Activated naive CD4-positive, alpha-beta T cell treated with anti-CD3 and anti-CD28 coated beads, Interleukin-2, amount 50 U/mL, for 72 hours (primary cell): ENCODE measurements around the gene AGBL4. TPM values are rescaled to one million over a fixed set of nuclear protein-coding genes. Genes with fewer than 3 reads are reported as not detected.
A peak's percentile ranks its signal among the peaks of the same experiment; 100 is the strongest.
"Not testable (repeated sequence)": the region's sequence is repeated elsewhere in the genome, so short reads cannot be mapped to it uniquely, and the experiment has no call there.

Source experiments
- ATAC-seq, 2 donors: fragments of 150-1000 bp; cut with Tn5 transposase; 2 replicates each; pipeline ENCODE4 v1.10.0; 2021; ENCODE audit warnings: mild to moderate bottlenecking in 2 of 2, moderate library complexity in 2 of 2
- DNase-seq, 2 donors: peaks; one replicate each; pipeline ENCODE4 v3.0.0; 2021 to 2022; ENCODE audit warnings: low spot score in 2 of 2
- H3K27ac Mint-ChIP-seq, 2 donors: one replicate each; pipeline ENCODE4 v1.8.0; 2022; ENCODE audit warnings: mild to moderate bottlenecking in 2 of 2, mixed read lengths in 2 of 2
- H3K36me3 Mint-ChIP-seq, 2 donors: one replicate each; pipeline ENCODE4 v1.8.0; 2022; ENCODE audit warnings: mixed read lengths in 2 of 2
- H3K9me3 Mint-ChIP-seq, 2 donors: one replicate each; pipeline ENCODE4 v1.8.0; 2022; ENCODE audit warnings: mixed read lengths in 2 of 2
- total RNA-seq, 2 donors: library from RNA; stranded (reverse); gene quantifications; one replicate each; pipeline ENCODE4 v1.2.3, GENCODE V29; 2022

AGBL4 gene
- total RNA-seq, 2 donors from 2014 or later: 0.19 TPM; not detected in 1

DNA sequence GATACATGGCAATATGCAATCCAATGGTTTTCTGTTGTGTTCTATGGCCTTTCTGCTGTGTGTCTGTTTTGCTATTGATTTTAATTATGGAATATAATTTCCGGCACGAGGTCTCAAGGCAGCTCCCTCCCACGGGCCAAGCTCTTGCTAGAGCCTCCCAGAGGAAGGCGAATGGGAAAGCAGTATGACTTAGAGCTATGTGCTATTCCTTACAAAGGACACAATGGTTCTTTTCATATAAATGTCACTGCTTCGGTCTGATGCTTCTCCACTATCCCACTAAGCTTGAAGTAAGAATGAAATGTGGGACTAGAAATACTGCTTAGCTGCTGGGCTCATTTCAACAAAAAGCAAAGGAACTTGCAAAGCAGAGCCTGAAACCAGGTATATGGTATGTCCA lies 924.9 kb downstream of the AGBL4 start:
- Mint-ChIP-seq H3K27ac (no peak overlapping the region), H3K9me3 (no peaks in the 10 kb centered on the region), H3K36me3 (no peaks in the 10 kb centered on the region)
- DNase-seq: no peak
- no peak for ATAC-seq

DNA sequence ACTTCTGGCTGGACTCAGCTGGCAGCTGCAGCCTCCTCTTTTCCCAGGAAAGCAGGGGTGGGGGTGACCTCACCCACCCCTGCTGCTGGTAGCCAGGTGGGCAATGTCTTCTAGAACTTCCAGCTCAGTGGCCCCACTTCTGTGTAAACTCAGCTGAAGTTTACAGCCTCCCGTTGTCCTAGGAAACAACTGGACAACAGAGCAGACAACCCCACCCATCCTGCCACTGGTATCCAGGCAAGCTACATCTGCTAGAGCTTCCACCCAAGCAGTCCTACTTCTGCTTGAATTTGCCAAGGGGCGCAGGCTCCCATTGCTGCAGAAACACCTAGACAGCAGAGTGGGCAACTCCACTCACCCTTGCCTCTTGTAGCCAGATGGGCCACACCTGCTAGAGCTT lies 937.4 kb downstream of the AGBL4 start:
- no peak for ATAC-seq
- H3K27ac Mint-ChIP-seq: no peak overlapping the region
- H3K36me3 Mint-ChIP-seq: peaks cover 0 to 16% of the 10 kb centered on the region in 2 donors
- H3K9me3 Mint-ChIP-seq: peaks cover 5 to 27% of the 10 kb centered on the region in 2 donors
- no peak for DNase-seq

- no peak for ATAC-seq
- H3K27ac Mint-ChIP-seq: no peak overlapping the region
- peaks cover 0 to 16% of the 10 kb centered on the region in 2 donors for H3K36me3 Mint-ChIP-seq
- DNase-seq: no peak
- peaks cover 7 to 30% of the 10 kb centered on the region in 2 donors for H3K9me3 Mint-ChIP-seq
Measured at GRCh38 chr1:49085079-49085478, 938.7 kb downstream of the AGBL4 start.

GRCh38 chr1:49060766-49061165 lies 963.0 kb downstream of the AGBL4 start:
- Mint-ChIP-seq H3K36me3 (no peaks in the 10 kb centered on the region), H3K27ac (no peak overlapping the region), H3K9me3 (peaks cover 4 to 9% of the 10 kb centered on the region in 2 donors)
- DNase-seq: no peak
- ATAC-seq: no peak

- Mint-ChIP-seq H3K9me3 (peaks cover 4 to 8% of the 10 kb centered on the region in 2 donors), H3K36me3 (no peaks in the 10 kb centered on the region), H3K27ac (no peak overlapping the region)
- DNase-seq: no peak
- ATAC-seq: no peak
Measured at GRCh38 chr1:49059087-49059486, 964.7 kb downstream of the AGBL4 start.

GRCh38 chr1:49052102-49052501 lies 971.7 kb downstream of the AGBL4 start:
- H3K9me3 Mint-ChIP-seq: peaks cover 0 to 4% of the 10 kb centered on the region in 2 donors
- H3K36me3 Mint-ChIP-seq: no peaks in the 10 kb centered on the region
- DNase-seq: no peak
- no peak for ATAC-seq
- H3K27ac Mint-ChIP-seq: no peak overlapping the region

DNA sequence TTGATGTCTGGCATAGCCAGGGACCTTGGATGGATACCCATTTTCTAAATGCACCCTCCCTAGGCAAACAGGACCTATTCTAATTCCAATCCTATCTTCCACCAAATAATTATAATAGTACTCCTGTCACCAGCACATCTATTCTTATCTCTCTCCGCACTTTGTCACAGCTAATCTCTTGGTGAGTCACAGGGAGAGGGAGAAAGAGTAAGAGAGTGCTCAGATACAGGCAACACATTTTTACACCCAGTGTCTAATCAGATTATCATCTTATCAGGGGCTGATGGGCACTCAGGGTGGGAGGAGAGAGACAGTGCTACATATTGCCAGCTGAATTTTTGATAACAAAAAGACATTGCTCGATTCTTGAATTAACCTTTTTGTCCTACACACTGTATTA lies 972.1 kb downstream of the AGBL4 start:
- peaks cover 0 to 4% of the 10 kb centered on the region in 2 donors for H3K9me3 Mint-ChIP-seq
- no peak overlapping the region for H3K27ac Mint-ChIP-seq
- no peaks in the 10 kb centered on the region for H3K36me3 Mint-ChIP-seq
- DNase-seq: no peak
- ATAC-seq: no peak

DNA sequence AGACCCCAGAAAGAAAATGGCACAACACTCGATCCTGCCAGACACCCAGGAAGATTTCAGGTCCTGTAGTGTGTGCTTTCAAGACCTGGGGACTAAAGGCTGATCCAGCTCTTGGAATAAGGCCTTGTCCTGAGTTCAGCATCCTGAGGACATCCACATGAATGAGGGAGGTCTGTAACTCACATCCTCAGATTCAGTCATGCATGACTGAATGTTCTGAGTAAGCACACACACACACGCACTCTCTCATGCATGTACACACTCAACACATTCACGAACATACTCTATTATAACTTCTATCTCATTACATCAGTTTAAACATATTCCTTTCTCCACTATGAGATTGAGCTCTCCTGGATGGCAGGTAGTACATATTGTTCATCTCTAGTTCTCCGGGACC lies 973.7 kb downstream of the AGBL4 start:
- ATAC-seq: no peak
- peaks cover 0 to 4% of the 10 kb centered on the region in 2 donors for H3K9me3 Mint-ChIP-seq
- H3K27ac Mint-ChIP-seq: no peak overlapping the region
- H3K36me3 Mint-ChIP-seq: no peaks in the 10 kb centered on the region
- no peak for DNase-seq

DNA sequence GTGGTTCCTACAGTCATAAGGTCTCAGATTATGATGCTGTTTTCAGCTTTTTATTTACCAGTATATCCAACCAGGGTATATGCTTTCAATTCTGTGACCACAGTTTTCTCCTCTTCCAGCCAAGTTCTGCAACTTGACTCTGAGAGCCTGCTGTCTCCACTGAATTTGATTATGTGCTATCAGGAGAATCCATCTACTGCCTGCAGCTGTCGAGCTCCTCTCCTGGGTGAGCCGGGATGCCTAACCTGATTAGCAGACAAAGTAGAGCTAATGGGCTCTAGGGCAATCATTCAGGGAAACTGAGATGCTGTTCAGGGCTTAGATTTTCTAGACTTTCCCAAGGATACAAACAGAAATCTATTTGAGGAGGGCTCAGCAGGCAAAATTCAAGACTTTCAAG lies 975.6 kb downstream of the AGBL4 start:
- Mint-ChIP-seq H3K27ac (no peak overlapping the region), H3K9me3 (peaks cover 0 to 7% of the 10 kb centered on the region in 2 donors), H3K36me3 (no peaks in the 10 kb centered on the region)
- ATAC-seq (no peak), DNase-seq (no peak)

DNA sequence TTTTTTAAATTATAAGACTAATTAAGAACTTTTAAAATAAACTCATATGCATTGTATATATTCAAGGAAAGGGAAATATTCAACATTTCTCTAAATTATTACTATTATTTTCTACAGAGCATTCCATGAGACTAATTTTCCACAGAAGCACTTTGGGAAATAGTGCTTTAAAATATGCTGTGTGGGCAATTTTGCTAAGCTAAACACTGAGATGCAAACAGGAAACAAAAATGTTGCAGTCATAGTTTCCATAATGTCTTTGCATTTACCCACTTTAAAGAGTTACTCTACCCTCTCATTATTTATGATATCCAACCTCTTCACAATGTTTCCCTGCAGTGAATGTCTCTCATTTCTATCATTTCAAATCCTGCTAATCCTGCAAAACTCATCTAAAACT lies 977.4 kb downstream of the AGBL4 start:
- no peak for ATAC-seq
- H3K9me3 Mint-ChIP-seq: peaks cover 0 to 7% of the 10 kb centered on the region in 2 donors
- H3K36me3 Mint-ChIP-seq: no peaks in the 10 kb centered on the region
- no peak overlapping the region for H3K27ac Mint-ChIP-seq
- DNase-seq: no peak

DNA sequence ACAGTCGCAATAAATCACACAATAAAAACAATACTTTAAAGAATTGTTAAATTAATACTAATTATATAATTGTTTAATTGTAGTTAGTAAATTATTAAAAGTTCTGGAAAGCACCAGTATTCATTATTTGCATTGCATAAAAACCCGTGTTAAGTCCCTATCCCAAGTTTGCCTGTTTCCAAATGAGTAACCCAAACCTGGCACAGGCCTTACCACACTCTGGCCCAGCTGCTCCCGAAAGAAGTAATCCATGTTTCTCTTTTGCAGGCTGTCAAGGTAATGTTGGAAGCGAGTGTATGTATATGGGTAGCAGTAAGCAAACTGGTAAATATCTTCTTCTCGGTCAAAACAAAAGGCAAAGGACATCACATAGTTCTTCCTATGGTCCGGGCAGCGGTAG lies 978.4 kb downstream of the AGBL4 start:
- no peaks in the 10 kb centered on the region for H3K36me3 Mint-ChIP-seq
- H3K27ac Mint-ChIP-seq: no peak overlapping the region
- peaks cover 0 to 7% of the 10 kb centered on the region in 2 donors for H3K9me3 Mint-ChIP-seq
- no peak for ATAC-seq
- DNase-seq: no peak

DNA sequence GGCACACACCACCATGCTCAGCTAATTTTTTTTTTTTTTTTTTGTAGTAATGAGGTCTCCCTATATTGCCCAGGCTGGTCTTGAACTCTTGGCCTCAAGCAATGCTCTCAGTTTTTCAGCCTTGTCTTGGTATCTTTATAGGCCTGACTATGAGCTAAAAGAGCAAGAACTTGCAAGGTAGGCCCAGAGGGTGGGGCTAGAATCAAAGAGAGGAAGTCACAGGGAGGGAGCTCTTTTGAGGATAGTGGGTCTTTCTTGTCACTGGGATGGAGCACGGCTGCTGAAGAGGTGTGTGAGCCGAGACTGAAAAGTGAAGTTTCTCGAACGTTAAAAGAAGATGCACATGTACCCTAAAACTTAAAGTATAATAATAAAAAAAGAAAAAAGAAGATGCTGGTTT lies 987.1 kb downstream of the AGBL4 start:
- Mint-ChIP-seq H3K9me3 (peaks cover 7 to 10% of the 10 kb centered on the region in 2 donors), H3K27ac (no peak overlapping the region), H3K36me3 (no peaks in the 10 kb centered on the region)
- ATAC-seq (no peak), DNase-seq (no peak)

DNA sequence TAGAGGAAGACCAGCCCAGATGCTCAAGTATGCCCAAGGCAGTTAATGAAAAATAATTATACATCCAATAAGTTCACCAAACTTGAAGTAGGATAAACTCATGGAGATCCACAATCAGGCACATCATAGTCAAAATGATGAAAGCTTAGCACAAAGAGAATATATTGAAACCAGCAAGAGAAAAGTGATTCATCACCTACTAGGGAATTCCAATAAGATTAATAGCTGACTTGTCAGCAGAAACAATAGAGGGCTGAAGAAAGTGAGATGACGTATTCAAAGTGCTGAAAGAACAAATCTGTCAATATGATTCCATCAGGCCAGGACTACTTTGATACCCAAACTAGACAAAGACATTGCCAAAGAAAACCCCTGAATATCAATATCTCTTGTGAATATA lies 995.4 kb downstream of the AGBL4 start:
- DNase-seq (no peak), ATAC-seq (no peak)
- Mint-ChIP-seq H3K27ac (no peak overlapping the region), H3K36me3 (peaks cover 0 to 8% of the 10 kb centered on the region in 2 donors), H3K9me3 (peaks cover 9 to 16% of the 10 kb centered on the region in 2 donors)

DNA sequence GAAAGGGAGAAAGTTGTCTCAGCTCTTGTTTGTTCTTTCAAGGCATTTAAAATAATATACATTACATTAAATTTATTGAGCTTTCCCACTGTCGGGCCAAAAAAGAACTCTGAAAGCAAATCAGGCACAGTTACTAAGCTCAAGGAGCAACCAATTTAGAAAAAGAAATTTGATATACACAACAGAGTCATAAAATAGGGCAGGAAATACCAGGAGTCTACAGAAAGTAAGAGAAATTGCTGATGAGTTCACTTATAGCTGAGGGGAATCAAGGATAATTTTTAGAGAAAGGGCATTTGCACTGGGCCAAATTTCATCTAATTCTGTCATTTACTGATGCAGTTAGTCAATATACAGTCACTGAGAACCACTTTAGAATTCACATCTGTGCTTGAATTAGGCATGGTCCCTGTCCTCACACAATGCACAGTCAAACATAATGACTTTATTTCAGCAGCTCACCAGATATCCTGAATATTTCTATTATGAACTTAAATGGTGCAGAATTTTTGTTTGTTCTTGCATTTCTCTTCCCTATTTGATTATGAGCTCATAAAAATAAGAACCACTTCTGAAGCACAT lies 997.4 kb downstream of the AGBL4 start:
- H3K27ac Mint-ChIP-seq: no peak overlapping the region
- no peak for ATAC-seq
- H3K36me3 Mint-ChIP-seq: peaks cover 0 to 8% of the 10 kb centered on the region in 2 donors
- DNase-seq: no peak
- peaks cover 8 to 11% of the 10 kb centered on the region in 2 donors for H3K9me3 Mint-ChIP-seq

DNA sequence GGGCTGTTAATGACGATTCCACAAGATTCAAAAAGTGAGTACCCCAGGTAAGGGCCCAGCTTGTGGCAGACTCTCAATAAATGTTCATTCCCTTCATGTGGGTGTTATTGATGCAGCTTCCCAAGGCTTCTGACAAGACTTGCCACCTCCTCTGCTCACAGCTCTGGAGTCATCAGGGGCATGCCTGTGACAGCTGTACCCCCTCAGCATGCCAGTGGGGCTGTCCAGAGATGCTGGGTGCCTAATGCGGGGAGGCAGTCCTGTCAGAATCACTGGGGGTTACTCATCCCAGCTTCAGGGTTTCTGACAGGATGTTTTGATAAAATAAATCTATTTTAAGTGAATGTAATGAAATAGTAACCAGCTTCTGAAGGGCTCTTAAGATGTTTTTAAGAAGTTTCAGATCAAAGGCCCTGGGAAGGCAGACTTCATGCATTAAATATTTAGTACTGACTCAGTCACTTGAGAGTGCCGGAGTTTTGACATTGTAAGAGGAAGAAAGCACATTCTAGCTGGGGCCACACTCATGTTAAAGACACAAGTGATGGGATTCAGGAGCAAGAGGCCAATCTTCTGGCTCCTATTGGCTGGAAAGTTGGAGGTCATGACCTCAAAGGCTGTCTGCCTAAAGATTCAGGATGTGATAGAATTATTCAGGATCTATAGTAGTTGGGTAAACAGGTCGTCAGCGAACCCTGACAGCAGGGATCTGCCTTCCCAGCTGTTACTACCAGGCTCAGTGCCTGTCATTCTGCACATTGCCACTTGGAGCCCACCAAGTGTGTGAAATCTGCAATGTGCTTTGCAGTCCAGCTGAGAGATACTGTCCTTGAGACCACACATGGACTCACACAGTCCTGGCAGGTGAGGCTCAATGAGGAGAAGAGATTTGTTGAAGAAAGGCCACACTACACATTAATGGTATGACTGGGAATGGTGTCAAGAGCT lies 1007.5 kb downstream of the AGBL4 start:
- Mint-ChIP-seq H3K36me3 (no peaks in the 10 kb centered on the region), H3K9me3 (no peaks in the 10 kb centered on the region), H3K27ac (no peak overlapping the region)
- DNase-seq (no peak), ATAC-seq (no peak)

DNA sequence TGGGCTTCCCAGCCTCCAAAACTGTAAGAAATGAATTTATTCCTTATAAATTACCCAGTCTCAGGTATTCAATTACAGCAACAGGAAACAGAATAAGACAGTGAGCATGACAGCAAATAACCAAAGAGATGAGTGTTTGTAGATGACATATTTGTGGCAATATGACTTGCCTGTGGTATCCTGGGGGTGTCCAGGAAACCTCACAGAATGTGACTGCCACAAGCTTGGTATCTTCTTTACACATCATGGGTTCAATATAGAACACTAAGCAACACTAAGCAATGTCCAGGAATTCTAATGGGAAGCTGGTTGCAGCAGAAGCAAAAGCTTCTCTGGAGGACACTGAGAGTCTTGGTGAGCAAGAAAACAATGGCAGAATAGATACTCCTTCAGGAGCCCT lies 1010.7 kb downstream of the AGBL4 start:
- no peak overlapping the region for H3K27ac Mint-ChIP-seq

GRCh38 chr1:49002981-49003380 lies 1020.8 kb downstream of the AGBL4 start:
- not testable (repeated sequence) for H3K9me3 Mint-ChIP-seq, H3K36me3 Mint-ChIP-seq, ATAC-seq, H3K27ac Mint-ChIP-seq, DNase-seq

More for the DNA sequence above, 1010.7 kb downstream of the AGBL4 start:
- H3K36me3 Mint-ChIP-seq: no peaks in the 10 kb centered on the region
- no peaks in the 10 kb centered on the region for H3K9me3 Mint-ChIP-seq
- ATAC-seq (peak in 1 of 2 donors; percentile 68), DNase-seq (no peak)

- H3K9me3 Mint-ChIP-seq: no peaks in the 10 kb centered on the region
- no peaks in the 10 kb centered on the region for H3K36me3 Mint-ChIP-seq
- no peak for DNase-seq
- H3K27ac Mint-ChIP-seq: no peak overlapping the region
- no peak for ATAC-seq
Measured at GRCh38 chr1:48999321-48999720, 1024.4 kb downstream of the AGBL4 start.
